CD4-positive, alpha-beta memory T cell (primary cell): ENCODE data around the gene QRICH1. TPM values are rescaled to one million over a fixed set of nuclear protein-coding genes. Genes with fewer than 3 reads are reported as not detected.

ENCODE experiments used
- CTCF ChIA-PET: fragments of 350-600 bp; sonication (Branson Sonifier 250); formaldehyde crosslinking; loops from one replicate; lab custom pipeline; 2021; ENCODE audit warnings: inconsistent platforms; ENCODE audit not compliant: partially characterized antibody; lab: Charles Lee
- POLR2A ChIA-PET: fragments of 350-600 bp; sonication (Branson Sonifier 250); formaldehyde crosslinking; loops from one replicate; lab custom pipeline; 2021; ENCODE audit not compliant: partially characterized antibody; lab: Charles Lee
- DNase-seq, 5 donors: peaks; one replicate each; pipeline versions ENCODE4 v3.0.0 to v3.0.0-alpha.2; 2020 to 2022; ENCODE audit warnings: mixed read lengths in 1 of 5
- H3K27ac ChIP-seq: one replicate; pipeline ENCODE4 v1.7.0; 2013; ENCODE audit warnings: low read depth, low read length
- H3K27me3 ChIP-seq: 2 replicates; pipeline ENCODE4 v1.7.0; 2013; ENCODE audit warnings: mild to moderate bottlenecking, low read length, moderate library complexity; ENCODE audit not compliant: insufficient read depth
- H3K36me3 ChIP-seq: 2 replicates; pipeline ENCODE4 v1.7.0; 2013; ENCODE audit warnings: mild to moderate bottlenecking, low read length, moderate library complexity; ENCODE audit not compliant: insufficient read depth
- H3K4me1 ChIP-seq: 2 replicates; pipeline ENCODE4 v1.7.0; 2013; ENCODE audit warnings: mild to moderate bottlenecking, low read length, moderate library complexity; ENCODE audit not compliant: insufficient read depth
- H3K4me3 ChIP-seq, 2 donors: one replicate each; pipeline ENCODE4 v1.7.0; 2013; ENCODE audit warnings: low read length in 2 of 2, mild to moderate bottlenecking in 1 of 2
- H3K9me3 ChIP-seq, 2 donors: one replicate each; pipeline ENCODE4 v1.7.0; 2013; ENCODE audit warnings: low read length in 2 of 2, control low read depth in 1 of 2; ENCODE audit not compliant: control insufficient read depth in 1 of 2
- H3K27ac Mint-ChIP-seq, 7 donors: one replicate each; pipeline ENCODE4 v1.8.0; 2020 to 2021; ENCODE audit warnings: mixed read lengths in 7 of 7, mild to moderate bottlenecking in 6 of 7, inconsistent platforms in 3 of 7, moderate library complexity in 3 of 7
- H3K27me3 Mint-ChIP-seq, 2 donors: one replicate each; pipeline ENCODE4 v1.8.0; 2020 to 2021; ENCODE audit warnings: mixed read lengths in 2 of 2
- H3K36me3 Mint-ChIP-seq, 2 donors: one replicate each; pipeline ENCODE4 v1.8.0; 2020 to 2021; ENCODE audit warnings: mixed read lengths in 2 of 2, inconsistent platforms in 1 of 2, mild to moderate bottlenecking in 1 of 2
- H3K4me1 Mint-ChIP-seq, 4 donors: one replicate each; pipeline ENCODE4 v1.8.0; 2020 to 2021; ENCODE audit warnings: mixed read lengths in 4 of 4, mild to moderate bottlenecking in 1 of 4
- H3K4me3 Mint-ChIP-seq, 8 donors: one replicate each; pipeline ENCODE4 v1.8.0; 2020 to 2021; ENCODE audit warnings: mixed read lengths in 8 of 8, mild to moderate bottlenecking in 7 of 8, moderate library complexity in 6 of 8, inconsistent platforms in 3 of 8
- H3K9me3 Mint-ChIP-seq, 8 donors: one replicate each; pipeline ENCODE4 v1.8.0; 2020 to 2021; ENCODE audit warnings: mixed read lengths in 8 of 8, mild to moderate bottlenecking in 5 of 8, inconsistent platforms in 3 of 8, moderate library complexity in 1 of 8
- intact Hi-C: fragments of 100-400 bp; cut with micrococcal nuclease; formaldehyde crosslinking; loops from one replicate; pipeline ENCODE4 v1.15.1; 2023
- polyA plus RNA-seq, 2 donors: library from polyadenylated mRNA; unstranded; fragments of 300-500 nt; fragmentation: Illumina TruSeq; gene quantifications; one replicate each; pipeline ENCODE4 v1.2.3, GENCODE V29; 2021
- total RNA-seq, 2 experiments: library from RNA; stranded (reverse); gene quantifications; one replicate each; pipeline ENCODE4 v1.2.3, GENCODE V29; 2021

The QRICH1 gene
- total and polyA plus RNA-seq, 4 experiments from 2014 or later = 18.6 to 177 (median 102) TPM

- POLR2A ChIA-PET = interaction anchor here (1.1 to 17.6 kb wide), 4 partner anchors 14 to 96 kb away, joined by 3 to 629 read pairs (median 190); partner anchors contain the start of genes DALRD3, P4HTM, USP19 and WDR6
- Histone ChIP-seq H3K27me3 (no peaks in the 10 kb centered on the region), H3K9me3 (no peaks in the 10 kb centered on the region), H3K4me3 (no peak overlapping the region), H3K4me1 (peaks cover 40% of the 10 kb centered on the region), H3K27ac (no peak overlapping the region), H3K36me3 (peaks cover 38% of the 10 kb centered on the region)
- H3K27me3 Mint-ChIP-seq = no peaks in the 10 kb centered on the region
- peak overlapping the region in 4 of 7 donors; percentile 51 to 94 (median 89) for H3K27ac Mint-ChIP-seq
- peaks cover 21 to 54% of the 10 kb centered on the region in 2 donors for H3K36me3 Mint-ChIP-seq
- H3K9me3 Mint-ChIP-seq = peaks cover 0 to 4% (median 0%) of the 10 kb centered on the region in 8 donors
- peak overlapping the region in 3 of 8 donors; percentile 10 to 55 (median 35) for H3K4me3 Mint-ChIP-seq
- intact Hi-C loops = loop anchor here (5.0 to 10.0 kb wide), 2 partner anchors 132 to 320 kb away; partner anchors contain the start of gene USP4
- CTCF ChIA-PET = interaction anchor here (11.0 to 15.4 kb wide), 2 partner anchors 15 to 36 kb away, joined by 173 to 216 read pairs; partner anchors contain the start of genes P4HTM and WDR6
- DNase-seq = no peak
- H3K4me1 Mint-ChIP-seq = peaks cover 25 to 78% (median 40%) of the 10 kb centered on the region in 4 donors
Observed at GRCh38 chr3:49025005-49025792, 68.7 kb downstream of the QRICH1 start.

GRCh38 chr3:49024449-49024848, 69.4 kb downstream of the QRICH1 start:
- Histone ChIP-seq H3K4me3 (no peak overlapping the region), H3K36me3 (peaks cover 38% of the 10 kb centered on the region), H3K4me1 (peaks cover 44% of the 10 kb centered on the region), H3K27me3 (no peaks in the 10 kb centered on the region), H3K27ac (no peak overlapping the region), H3K9me3 (no peaks in the 10 kb centered on the region)
- no peak for DNase-seq
- H3K27me3 Mint-ChIP-seq = no peaks in the 10 kb centered on the region
- peaks cover 0 to 4% (median 0%) of the 10 kb centered on the region in 8 donors for H3K9me3 Mint-ChIP-seq
- H3K36me3 Mint-ChIP-seq = peaks cover 21 to 48% of the 10 kb centered on the region in 2 donors
- H3K4me1 Mint-ChIP-seq = peaks cover 26 to 79% (median 43%) of the 10 kb centered on the region in 4 donors
- POLR2A ChIA-PET = interaction anchor here (1.1 to 17.6 kb wide), 3 partner anchors 14 to 96 kb away, joined by 3 to 629 read pairs (median 377); partner anchors contain the start of genes DALRD3, P4HTM, USP19 and WDR6
- H3K4me3 Mint-ChIP-seq = peak overlapping the region in 1 of 8 donors; percentile 12
- H3K27ac Mint-ChIP-seq = peak overlapping the region in 3 of 7 donors; percentile 47 to 93 (median 51)
- intact Hi-C loops = loop anchor here (5.0 to 10.0 kb wide), 2 partner anchors 127 to 320 kb away; partner anchors contain the start of genes SLC25A20 and USP4
- CTCF ChIA-PET = interaction anchor here (11.0 to 15.4 kb wide), 2 partner anchors 15 to 35 kb away, joined by 173 to 216 read pairs; partner anchors contain the start of genes P4HTM and WDR6

GRCh38 chr3:49023775-49024174, 70.1 kb downstream of the QRICH1 start:
- H3K4me3 Mint-ChIP-seq = peak overlapping the region; percentile 54 to 96 (median 68)
- intact Hi-C loops = loop anchor here (5.0 to 10.0 kb wide), 2 partner anchors 126 to 321 kb away; partner anchors contain the start of genes SLC25A20 and USP4
- ChIA-PET POLR2A (interaction anchor here (1.1 to 17.6 kb wide), 4 partner anchors 13 to 97 kb away, joined by 3 to 629 read pairs (median 236); partner anchors contain the start of genes DALRD3, P4HTM, QRICH1 and USP19), CTCF (interaction anchor here (11.0 to 15.4 kb wide), 2 partner anchors 14 to 35 kb away, joined by 173 to 216 read pairs; partner anchors contain the start of genes P4HTM and WDR6)
- Histone ChIP-seq H3K9me3 (no peaks in the 10 kb centered on the region), H3K27ac (peak overlapping the region; percentile 97), H3K27me3 (no peaks in the 10 kb centered on the region), H3K36me3 (peaks cover 38% of the 10 kb centered on the region), H3K4me3 (no peak overlapping the region), H3K4me1 (peaks cover 47% of the 10 kb centered on the region)
- DNase-seq = no peak
- H3K36me3 Mint-ChIP-seq = peaks cover 21 to 45% of the 10 kb centered on the region in 2 donors
- H3K27me3 Mint-ChIP-seq = no peaks in the 10 kb centered on the region
- peak overlapping the region in 6 of 7 donors; percentile 71 to 98 (median 94) for H3K27ac Mint-ChIP-seq
- H3K9me3 Mint-ChIP-seq = no peaks in the 10 kb centered on the region
- peaks cover 23 to 79% (median 41%) of the 10 kb centered on the region in 4 donors for H3K4me1 Mint-ChIP-seq

- H3K4me3 Mint-ChIP-seq = peak overlapping the region; percentile 94 to 98 (median 96)
- peaks cover 21 to 46% of the 10 kb centered on the region in 2 donors for H3K36me3 Mint-ChIP-seq
- Histone ChIP-seq H3K4me1 (peaks cover 39% of the 10 kb centered on the region), H3K27me3 (no peaks in the 10 kb centered on the region), H3K27ac (peak overlapping the region; percentile 97), H3K4me3 (peak overlapping the region; percentile 65 to 98), H3K36me3 (peaks cover 38% of the 10 kb centered on the region), H3K9me3 (no peaks in the 10 kb centered on the region)
- H3K9me3 Mint-ChIP-seq = peaks cover 0 to 1% (median 0%) of the 10 kb centered on the region in 8 donors
- no peaks in the 10 kb centered on the region for H3K27me3 Mint-ChIP-seq
- peak overlapping the region; percentile 93 to 99 (median 98) for H3K27ac Mint-ChIP-seq
- intact Hi-C loops = loop anchor here (5.0 to 10.0 kb wide), 2 partner anchors 125 to 322 kb away; partner anchors contain the start of genes SLC25A20 and USP4
- ChIA-PET CTCF (interaction anchor here (1.1 to 15.4 kb wide), 9 partner anchors 9 to 148 kb away, joined by 3 to 216 read pairs (median 10); partner anchors contain the start of genes KLHDC8B, P4HTM, QRICH1 and WDR6), POLR2A (interaction anchor here (0.6 to 17.6 kb wide), 16 partner anchors 10 to 722 kb away, joined by 3 to 629 read pairs (median 6); partner anchors contain the start of genes DALRD3, NME6, P4HTM and QRICH1)
- H3K4me1 Mint-ChIP-seq = peaks cover 16 to 74% (median 38%) of the 10 kb centered on the region in 4 donors
- DNase-seq = no peak
Observed at GRCh38 chr3:49022688-49023171, 71.1 kb downstream of the QRICH1 start.

- CTCF ChIA-PET = interaction anchor here (0.9 to 15.4 kb wide), 13 partner anchors 9 to 582 kb away, joined by 3 to 216 read pairs (median 6); partner anchors contain the start of genes KLHDC8B, P4HTM, QRICH1 and TMA7
Observed at GRCh38 chr3:49021813-49022687, 71.8 kb downstream of the QRICH1 start, which contains the start of gene NDUFAF3. Gene NDUFAF3 (plus strand): TSS chr3:49022121. CDS start chr3:49022145, 24 bp downstream.

More at GRCh38 chr3:49021813-49022687, 71.8 kb downstream of the QRICH1 start, which contains the start of gene NDUFAF3:
- H3K4me3 Mint-ChIP-seq = peak within 1 kb of the TSS; percentile 94 to 98 (median 96)
- intact Hi-C loops = loop anchor here (1.0 to 10.0 kb wide), 6 partner anchors 7 to 323 kb away; partner anchors contain the start of genes IMPDH2, P4HTM, QRICH1 and SLC25A20
- DNase-seq = peak; percentile 89 to 91 (median 90)
- peak within 1 kb of the TSS; percentile 93 to 99 (median 98) for H3K27ac Mint-ChIP-seq
- Histone ChIP-seq H3K36me3 (peaks cover 38% of the 10 kb centered on the region), H3K27ac (peak within 1 kb of the TSS; percentile 97), H3K4me3 (peak within 1 kb of the TSS; percentile 65 to 98), H3K27me3 (no peaks in the 10 kb centered on the region), H3K9me3 (no peaks in the 10 kb centered on the region), H3K4me1 (peaks cover 43% of the 10 kb centered on the region)
- POLR2A ChIA-PET = interaction anchor here (0.6 to 22.1 kb wide), 34 partner anchors 1 to 918 kb away, joined by 3 to 629 read pairs (median 4); partner anchors contain the start of genes ARIH2, CCDC51, DALRD3 and IMPDH2
- peaks cover 16 to 74% (median 41%) of the 10 kb centered on the region in 4 donors for H3K4me1 Mint-ChIP-seq
- peaks cover 0 to 1% (median 0%) of the 10 kb centered on the region in 8 donors for H3K9me3 Mint-ChIP-seq
- H3K36me3 Mint-ChIP-seq = peaks cover 19 to 46% of the 10 kb centered on the region in 2 donors
- H3K27me3 Mint-ChIP-seq = no peaks in the 10 kb centered on the region
